H1 (cell line): ENCODE data around the gene MRTFA. TPM values are rescaled to one million over a fixed set of nuclear protein-coding genes. Genes with fewer than 3 reads are reported as not detected.

ENCODE experiments used
- CTCF ChIA-PET: fragments of 300-600 bp; sonication (Branson Sonifier 250); formaldehyde crosslinking; loops from one replicate; lab custom pipeline; 2021; ENCODE audit not compliant: partially characterized antibody; lab: Charles Lee
- POLR2A ChIA-PET: fragments of 300-600 bp; sonication (Branson Sonifier 250); formaldehyde crosslinking; loops from one replicate; lab custom pipeline; 2021; ENCODE audit warnings: inconsistent platforms; ENCODE audit not compliant: partially characterized antibody; lab: Charles Lee
- DNase-seq, 2 experiments: peaks; one replicate each; pipeline versions ENCODE4 v3.0.0 to v3.0.0-alpha.2; 2010 to 2022; ENCODE audit warnings: low spot score in 2 of 2, low read depth in 1 of 2, mixed read lengths in 1 of 2
- FAIRE-seq: peaks from 2 replicates; lab custom pipeline; 2011; peaks lifted over from hg19 to GRCh38; lab: Jason Lieb, UNC
- H2AFZ ChIP-seq: 2 replicates; pipeline ENCODE4 v1.8.1; 2012; ENCODE audit warnings: low read length, inconsistent platforms
- H2AK5ac ChIP-seq: 2 replicates; pipeline ENCODE4 v1.6.1; 2013; ENCODE audit warnings: low read depth, low read length
- H2BK120ac ChIP-seq: replicated peaks from 2 replicates; pipeline ENCODE3; 2013; ENCODE audit warnings: low read depth, low read length, inconsistent platforms
- H2BK12ac ChIP-seq: 2 replicates; pipeline ENCODE4 v1.6.1; 2013; ENCODE audit warnings: low read depth, low read length
- H2BK15ac ChIP-seq: 2 replicates; pipeline ENCODE4 v1.6.1; 2013; ENCODE audit warnings: low read length
- H2BK20ac ChIP-seq: 2 replicates; pipeline ENCODE4 v1.6.1; 2013; ENCODE audit warnings: low read length
- H2BK5ac ChIP-seq: 2 replicates; pipeline ENCODE4 v1.6.1; 2013; ENCODE audit warnings: low read depth, low read length
- H3K14ac ChIP-seq: 2 replicates; pipeline ENCODE4 v1.6.1; 2013; ENCODE audit warnings: inconsistent platforms; ENCODE audit not compliant: insufficient read length
- H3K18ac ChIP-seq: 2 replicates; pipeline ENCODE4 v1.6.1; 2013; ENCODE audit warnings: low read length; ENCODE audit errors: extremely low read depth
- H3K23ac ChIP-seq: 2 replicates; pipeline ENCODE4 v1.6.1; 2013; ENCODE audit warnings: inconsistent platforms; ENCODE audit not compliant: insufficient read length
- H3K23me2 ChIP-seq: 2 replicates; pipeline ENCODE4 v1.6.1; 2013; ENCODE audit warnings: low read depth, low read length
- H3K27ac ChIP-seq: 2 replicates; pipeline ENCODE4 v1.6.1; 2011; ENCODE audit warnings: low read depth, low read length, inconsistent platforms
- H3K27me3 ChIP-seq, 4 experiments: replicated peaks in 1 of 4; 1 replicate in 1 of 4; 2 replicates in 3 of 4; pipeline versions ENCODE4 v1.6.1 to v1.8.1; 2011 to 2013; ENCODE audit warnings: low read length in 3 of 4, mild to moderate bottlenecking in 3 of 4, inconsistent platforms in 2 of 4, mixed read lengths in 2 of 4, moderate library complexity in 1 of 4; ENCODE audit not compliant: control insufficient read depth in 3 of 4, insufficient read depth in 3 of 4; ENCODE audit errors: extremely low read depth in 1 of 4
- H3K36me3 ChIP-seq, 4 experiments: 2 replicates each; pipeline versions ENCODE4 v1.6.1 to v1.8.1; 2011 to 2013; ENCODE audit warnings: mild to moderate bottlenecking in 4 of 4, low read length in 3 of 4, moderate library complexity in 2 of 4, control low read depth in 1 of 4, inconsistent platforms in 1 of 4; ENCODE audit not compliant: insufficient read depth in 4 of 4, control insufficient read depth in 2 of 4
- H3K4ac ChIP-seq: replicated peaks from 2 replicates; pipeline ENCODE3; 2013; ENCODE audit warnings: low read length, low read depth, mixed read lengths, inconsistent platforms; ENCODE audit not compliant: insufficient read length
- H3K4me1 ChIP-seq, 4 experiments: replicated peaks in 1 of 4; 1 replicate in 1 of 4; 2 replicates in 3 of 4; pipeline versions ENCODE4 v1.6.1 to v1.8.1; 2011 to 2013; ENCODE audit warnings: low read length in 3 of 4, inconsistent platforms in 2 of 4, mixed read lengths in 1 of 4; ENCODE audit not compliant: insufficient read depth in 4 of 4, control insufficient read depth in 3 of 4
- H3K4me2 ChIP-seq, 2 experiments: 2 replicates each; pipeline versions ENCODE4 v1.6.1 to v1.8.1; 2011 to 2013; ENCODE audit warnings: low read depth in 2 of 2, low read length in 2 of 2, control low read depth in 1 of 2, inconsistent platforms in 1 of 2, mild to moderate bottlenecking in 1 of 2; ENCODE audit not compliant: insufficient read depth in 1 of 2
- H3K4me3 ChIP-seq, 4 experiments: fragments of 200-600, 300-600 bp in 1 of 4; sonication (generic), shearing (Covaris generic), sonication (Bioruptor Twin) in 1 of 4; 2 replicates each; pipeline versions ENCODE4 v1.5.1 to v1.8.1; 2011 to 2016; ENCODE audit warnings: low read length in 4 of 4, low read depth in 3 of 4, control low read depth in 2 of 4, inconsistent platforms in 2 of 4, mild to moderate bottlenecking in 2 of 4, mixed read lengths in 1 of 4, moderate library complexity in 1 of 4; ENCODE audit not compliant: insufficient read depth in 2 of 4; ENCODE audit errors: extremely low read depth in 1 of 4
- H3K56ac ChIP-seq: replicated peaks from 2 replicates; pipeline ENCODE3; 2013; ENCODE audit warnings: low read depth, mild to moderate bottlenecking, mixed read lengths, low read length, inconsistent platforms; ENCODE audit not compliant: insufficient read length
- H3K79me1 ChIP-seq: 2 replicates; pipeline ENCODE4 v1.6.1; 2013; ENCODE audit warnings: low read depth, low read length, control low read depth
- H3K79me2 ChIP-seq, 2 experiments: 2 replicates each; pipeline versions ENCODE4 v1.6.1 to v1.8.1; 2012 to 2013; ENCODE audit warnings: low read length in 2 of 2, mild to moderate bottlenecking in 2 of 2, inconsistent platforms in 1 of 2; ENCODE audit not compliant: insufficient read depth in 2 of 2, control insufficient read depth in 1 of 2
- H3K9ac ChIP-seq, 4 experiments: replicated peaks in 1 of 4; 1 replicate in 1 of 4; 2 replicates in 3 of 4; pipeline versions ENCODE4 v1.6.1 to v1.8.1; 2011 to 2013; ENCODE audit warnings: low read depth in 3 of 4, low read length in 3 of 4, control low read depth in 2 of 4, mild to moderate bottlenecking in 2 of 4, moderate library complexity in 2 of 4, inconsistent platforms in 1 of 4; ENCODE audit errors: extremely low read depth in 1 of 4
- H3K9me3 ChIP-seq, 2 experiments: 2 replicates each; pipeline versions ENCODE4 v1.6.1 to v1.8.1; 2012 to 2013; ENCODE audit warnings: mild to moderate bottlenecking in 2 of 2, moderate library complexity in 2 of 2, control low read depth in 1 of 2, inconsistent platforms in 1 of 2, low read depth in 1 of 2, low read length in 1 of 2, mixed read lengths in 1 of 2; ENCODE audit not compliant: insufficient read depth in 2 of 2
- H4K20me1 ChIP-seq, 2 experiments: replicated peaks in 1 of 2; 2 replicates each; pipeline versions ENCODE3 to v1.8.1; 2011 to 2013; ENCODE audit warnings: inconsistent platforms in 2 of 2, low read length in 2 of 2, mild to moderate bottlenecking in 1 of 2; ENCODE audit not compliant: insufficient read depth in 2 of 2, control insufficient read depth in 1 of 2
- H4K5ac ChIP-seq: 2 replicates; pipeline ENCODE4 v1.6.1; 2013; ENCODE audit warnings: low read length, low read depth, mixed read lengths, inconsistent platforms; ENCODE audit not compliant: insufficient read length
- H4K8ac ChIP-seq: 2 replicates; pipeline ENCODE4 v1.8.0; 2013; ENCODE audit warnings: mild to moderate bottlenecking, moderate library complexity, low read length, inconsistent platforms; ENCODE audit not compliant: insufficient read depth; ENCODE audit errors: extremely low read depth
- H4K91ac ChIP-seq: replicated peaks from 2 replicates; pipeline ENCODE3; 2013; ENCODE audit warnings: low read length, mixed read lengths, inconsistent platforms; ENCODE audit not compliant: insufficient read length
- NRF1 ChIP-seq: IDR thresholded peaks from 2 replicates; pipeline ENCODE4 v1.6.1; 2011; ENCODE audit warnings: mild to moderate bottlenecking, low read depth, low read length, improper control_type of control experiment
- YY1 ChIP-seq: IDR thresholded peaks from 2 replicates; pipeline ENCODE4 v1.6.1; 2011; ENCODE audit warnings: low read depth, mild to moderate bottlenecking, low read length
- WGBS, 2 experiments: shearing (Covaris generic) in 1 of 2; methylation state at CpG; one replicate each; pipeline versions ENCODE4 v1.1.6 to v1.1.7; 2013 to 2015; ENCODE audit warnings: low lambda C conversion rate in 2 of 2, mixed read lengths in 2 of 2, inconsistent platforms in 1 of 2, low coverage in 1 of 2, missing lambda C conversion rate in 1 of 2; ENCODE audit not compliant: insufficient replicate concordance in 2 of 2, insufficient coverage in 1 of 2, insufficient read length in 1 of 2; ENCODE audit errors: extremely low coverage in 1 of 2, missing lambda C conversion rate in 1 of 2; 5-methylcytosine and 5-hydroxymethylcytosine counted together
- polyA plus RNA-seq, 7 experiments: library from polyadenylated mRNA; depleted of rRNA in 3 of 7; stranded (reverse) in 5 of 7; unstranded in 2 of 7; fragments of >200 nt in 5 of 7; fragments of 200-250 nt in 2 of 7; gene quantifications; 1 replicate in 5 of 7; 2 replicates in 1 of 7; 4 replicates in 1 of 7; pipeline versions ENCODE4 v1.2.1 to v1.2.3, GENCODE V29; 2011 to 2013; ENCODE audit warnings: missing spikeins in 2 of 7, mixed read lengths in 2 of 7
- total RNA-seq: library from RNA; stranded (reverse); fragmentation: NEBNext Ultra II Directional; extraction: Animal tissue kit (Norgen Biotek cat#: 25700); gene quantifications from 2 replicates; pipeline ENCODE4 v1.2.1, GENCODE V29; 2021

Gene MRTFA
- total and polyA plus RNA-seq, 2 of the 8 experiments (the other 6 are each of a cell fraction or from before 2014, with no cell fraction given): 5.4 to 37.9 TPM

DNA sequence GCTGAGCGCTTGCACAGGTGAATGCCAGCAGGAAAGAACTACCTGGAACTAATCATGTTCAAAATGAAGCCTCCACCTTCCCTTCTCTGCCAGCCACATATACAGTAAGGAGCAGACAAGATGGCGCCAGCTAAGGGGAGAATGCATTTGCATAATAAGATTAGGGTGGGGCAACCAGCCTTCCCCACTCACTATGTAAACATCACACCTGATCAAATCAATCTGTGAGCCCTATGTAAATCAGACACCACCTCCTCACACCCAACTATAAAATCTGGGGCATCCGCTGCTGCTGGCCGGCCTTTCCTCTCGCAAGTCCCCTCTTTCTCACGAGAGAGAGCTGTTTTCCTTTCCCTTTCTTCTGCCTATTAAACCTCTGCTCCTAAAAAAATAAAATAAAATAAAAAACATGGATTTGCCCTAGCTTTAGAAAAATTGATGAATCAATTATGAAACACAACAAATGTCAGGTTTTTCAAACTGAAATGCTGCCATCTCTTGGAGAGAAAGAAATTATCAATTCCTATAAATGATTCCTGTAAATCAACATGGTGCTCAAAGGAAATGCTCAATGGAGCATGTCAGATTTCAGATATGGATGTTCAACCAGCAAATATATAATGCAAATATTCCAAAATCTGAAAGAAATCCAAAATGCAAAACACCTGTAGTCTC is 157.3 kb downstream of the MRTFA start:
- no peaks in the 10 kb centered on the region for H4K20me1 ChIP-seq
- H3K27ac ChIP-seq: no peak overlapping the region

More for the DNA sequence above, 157.3 kb downstream of the MRTFA start:
- no peak overlapping the region for H2BK20ac ChIP-seq
- no peak overlapping the region for H3K9ac ChIP-seq
- H2BK5ac ChIP-seq: no peak overlapping the region
- H3K36me3 ChIP-seq: no peaks in the 10 kb centered on the region; a peak in 1 of 8 replicates
- no peak overlapping the region for H3K56ac ChIP-seq
- no peak overlapping the region for H2AK5ac ChIP-seq
- DNase-seq: peak in 1 of 2 experiments; percentile 39
- FAIRE-seq: no peak
- no peak overlapping the region for H3K4me2 ChIP-seq
- no peak overlapping the region for H4K91ac ChIP-seq
- 94% methylated on average over 6 of the region's 6 CpGs; no CpG with 5 or more reads in 1 of the 2 experiments for WGBS, 2 experiments
- H2BK120ac ChIP-seq: no peak overlapping the region
- no peak overlapping the region for H2BK15ac ChIP-seq
- no peak overlapping the region for H3K18ac ChIP-seq
- no peak overlapping the region for H4K8ac ChIP-seq
- ChIA-PET CTCF (interaction anchor here (0.8 to 2.8 kb wide), 5 partner anchors 9 to 167 kb away, joined by 3 to 12 read pairs (median 6); no protein-coding TSS in a partner anchor), POLR2A (no interaction called here)
- H3K23ac ChIP-seq: no peak overlapping the region
- H3K23me2 ChIP-seq: no peaks in the 10 kb centered on the region
- no peak overlapping the region for H3K14ac ChIP-seq
- H3K4me3 ChIP-seq: no peak overlapping the region
- H2AFZ ChIP-seq: no peak overlapping the region
- H3K4ac ChIP-seq: no peak overlapping the region
- H3K79me2 ChIP-seq: no peaks in the 10 kb centered on the region
- no peaks in the 10 kb centered on the region for H3K27me3 ChIP-seq
- peaks cover 0 to 6% (median 2%) of the 10 kb centered on the region in 4 experiments; a peak in 2 of 7 replicates for H3K4me1 ChIP-seq
- H3K9me3 ChIP-seq: no peaks in the 10 kb centered on the region
- H3K79me1 ChIP-seq: peaks cover 3% of the 10 kb centered on the region; the same call in 1 of the 2 replicates
- no peak overlapping the region for H4K5ac ChIP-seq
- no peak for TF ChIP-seq NRF1
- TF ChIP-seq YY1: peak; percentile 48; the same call in 1 of the 2 replicates
- H2BK12ac ChIP-seq: no peak overlapping the region
